HepG2 (cell line): ENCODE data around the gene CABP4. TPM values are rescaled to one million over a fixed set of nuclear protein-coding genes. Genes with fewer than 3 reads are reported as not detected.

ENCODE experiments used
- ARID2 ChIP-seq: sonication (generic); formaldehyde crosslinking; IDR thresholded peaks from 2 replicates; pipeline ENCODE4 v1.8.1; 2022; ENCODE audit warnings: mild to moderate bottlenecking, missing genetic modification reagents, borderline replicate concordance
- CHD4 ChIP-seq: fragments of 200-600 bp; sonication (generic); IDR thresholded peaks from 2 replicates; pipeline ENCODE4 v1.7.0; 2017; ENCODE audit warnings: mild to moderate bottlenecking, low read length, borderline replicate concordance
- ELF3 ChIP-seq: IDR thresholded peaks from 2 replicates; pipeline ENCODE4 v1.6.1; 2016; ENCODE audit warnings: missing genetic modification reagents, missing compliant biosample characterization
- KLF12 ChIP-seq: sonication (generic); formaldehyde crosslinking; IDR thresholded peaks from 2 replicates; pipeline ENCODE4 v1.4.0; 2020; ENCODE audit warnings: missing genetic modification reagents, borderline replicate concordance
- NFAT5 ChIP-seq: sonication (generic); formaldehyde crosslinking; IDR thresholded peaks from 2 replicates; pipeline ENCODE4 v1.4.0; 2020; ENCODE audit warnings: missing genetic modification reagents
- PITX1 ChIP-seq: sonication (generic); formaldehyde crosslinking; IDR thresholded peaks from 2 replicates; pipeline ENCODE4 v1.5.1; 2020; ENCODE audit warnings: mild to moderate bottlenecking, missing genetic modification reagents
- SKI ChIP-seq: fragments of 450-650 bp; IDR thresholded peaks from one replicate; pipeline ENCODE4 v1.6.1; 2018; ENCODE audit warnings: mild to moderate bottlenecking; ENCODE audit not compliant: partially characterized antibody
- ZFP82 ChIP-seq: sonication (generic); formaldehyde crosslinking; IDR thresholded peaks from 2 replicates; pipeline ENCODE4 v1.5.1; 2020; ENCODE audit warnings: mild to moderate bottlenecking, missing genetic modification reagents, borderline replicate concordance
- ZMYM2 ChIP-seq: sonication (generic); formaldehyde crosslinking; IDR thresholded peaks from 2 replicates; pipeline ENCODE4 v1.8.0; 2022; ENCODE audit warnings: mild to moderate bottlenecking, missing genetic modification reagents
- ZNF362 ChIP-seq: sonication (generic); formaldehyde crosslinking; IDR thresholded peaks from 2 replicates; pipeline ENCODE4 v1.4.0; 2020; ENCODE audit warnings: missing genetic modification reagents, mild to moderate bottlenecking, borderline replicate concordance
- ZNF562 ChIP-seq: sonication (generic); formaldehyde crosslinking; IDR thresholded peaks from 2 replicates; pipeline ENCODE4 v1.8.0; 2022; ENCODE audit warnings: missing genetic modification reagents, borderline replicate concordance
- ZNF570 ChIP-seq: sonication (generic); formaldehyde crosslinking; IDR thresholded peaks from 2 replicates; pipeline ENCODE4 v1.4.0; 2020; ENCODE audit warnings: mild to moderate bottlenecking, missing genetic modification reagents, borderline replicate concordance
- ZNF646 ChIP-seq: sonication (generic); formaldehyde crosslinking; IDR thresholded peaks from 2 replicates; pipeline ENCODE4 v1.9.0; 2021; ENCODE audit warnings: mild to moderate bottlenecking, missing genetic modification reagents
- ZNF780A ChIP-seq: sonication (generic); formaldehyde crosslinking; IDR thresholded peaks from 2 replicates; pipeline ENCODE4 v1.8.0; 2022; ENCODE audit warnings: mild to moderate bottlenecking, missing genetic modification reagents, moderate library complexity
- polyA plus RNA-seq, 8 experiments: library from polyadenylated mRNA; depleted of rRNA in 3 of 8; stranded (reverse) in 7 of 8; unstranded in 1 of 8; fragments of >200 nt; fragmentation: Illumina TruSeq in 4 of 8; extraction: Trizol in 4 of 8; gene quantifications; 2 replicates each; pipeline versions ENCODE4 v1.2.1 to v1.2.3, GENCODE V29; 2011 to 2016; ENCODE audit warnings: low read depth in 4 of 8, missing spikeins in 1 of 8, mixed read lengths in 1 of 8; ENCODE audit not compliant: insufficient read depth in 1 of 8
- total RNA-seq, 5 experiments: library from RNA; depleted of rRNA; stranded (reverse); fragments of >200 nt; fragmentation: Illumina TruSeq; extraction: Trizol; gene quantifications; 2 replicates each; pipeline ENCODE4 v1.2.3, GENCODE V29; 2016; ENCODE audit warnings: low read depth in 1 of 5
- TF ChIP-seq, protein P1 (sequence below): IDR thresholded peaks from 2 replicates; pipeline ENCODE4 v1.6.1; 2016; ENCODE audit warnings: low read depth, borderline replicate concordance

The CABP4 gene
- total and polyA plus RNA-seq, 2 of the 13 experiments (the other 11 are each of a cell fraction or from before 2014, with no cell fraction given), result not detected

DNA sequence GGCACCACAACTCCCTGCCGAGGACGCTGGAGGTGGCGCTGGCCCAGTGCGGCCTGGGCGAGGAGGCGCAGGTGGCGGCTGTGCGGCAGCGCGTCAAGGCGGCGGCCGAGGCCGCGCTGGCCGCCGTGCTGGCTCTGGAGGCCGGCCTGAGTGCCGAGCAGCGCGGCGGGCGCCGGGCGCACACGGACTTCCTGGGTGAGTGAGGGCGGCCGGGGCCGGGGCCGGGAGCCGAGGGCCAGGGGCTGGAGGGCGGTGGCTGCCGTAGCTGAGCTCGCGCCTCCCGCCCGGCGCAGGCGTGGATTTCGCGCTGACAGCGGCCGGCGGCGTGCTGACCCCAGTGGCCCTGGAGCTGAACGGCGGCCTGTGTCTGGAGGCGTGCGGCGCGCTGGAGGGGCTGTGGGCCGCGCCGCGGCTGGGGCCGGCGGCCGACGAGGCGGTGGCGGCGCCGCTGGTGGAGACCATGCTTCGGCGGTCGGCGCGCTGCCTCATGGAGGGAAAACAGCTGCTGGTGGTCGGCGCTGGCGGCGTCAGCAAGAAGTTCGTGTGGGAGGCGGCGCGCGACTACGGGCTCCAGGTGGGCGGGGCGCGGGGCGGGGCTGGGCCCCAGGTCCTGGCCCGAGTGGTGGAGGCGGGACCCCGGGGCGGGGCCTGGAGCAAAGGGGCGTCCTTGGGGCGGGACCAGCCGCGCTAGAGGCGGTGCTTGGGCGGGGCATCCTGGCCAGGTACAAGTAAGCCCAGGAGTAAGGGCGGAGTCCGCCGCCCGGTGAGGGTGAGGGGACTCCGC lies 34.3 kb upstream of the CABP4 start (continued):
- 0 out of 2 replicates have a peak, but pooled peaks have one; percentile 11 for TF ChIP-seq NFAT5 (CRISPR knock-in tag)
- no peak for TF ChIP-seq ZNF646 (CRISPR knock-in tag)
- TF ChIP-seq SKI, result peak; percentile 54
- TF ChIP-seq KLF12, result no peak
- TF ChIP-seq ZNF570 (CRISPR knock-in tag), result no peak
- no peak for TF ChIP-seq ZMYM2 (CRISPR knock-in tag)
- no peak for TF ChIP-seq ZNF780A (CRISPR knock-in tag)
- TF ChIP-seq ZNF362 (CRISPR knock-in tag), result no peak
- TF ChIP-seq ARID2 (CRISPR knock-in tag), result no peak
- no peak; the same call in 1 of the 2 replicates for TF ChIP-seq ELF3 (CRISPR knock-in tag)
- TF ChIP-seq, protein P1, sequence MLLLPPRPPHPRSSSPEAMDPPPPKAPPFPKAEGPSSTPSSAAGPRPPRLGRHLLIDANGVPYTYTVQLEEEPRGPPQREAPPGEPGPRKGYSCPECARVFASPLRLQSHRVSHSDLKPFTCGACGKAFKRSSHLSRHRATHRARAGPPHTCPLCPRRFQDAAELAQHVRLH (CRISPR knock-in tag), result no peak
- TF ChIP-seq PITX1, result no peak
- no peak for TF ChIP-seq CHD4
- no peak; the same call in 1 of the 2 replicates for TF ChIP-seq ZFP82
- peak; percentile 34; the same call in 1 of the 2 replicates for TF ChIP-seq ZNF562 (CRISPR knock-in tag)
